ENCODE measurements around the gene ANTXR1.

- TF ChIP-seq HNRNPK (IDR thresholded peaks at IDR 0.05; ENCODE audit: low read depth, low read length, poor library complexity, severe bottlenecking), result no peak
- peak in 2 of 3 experiments; percentile 30 to 31; a peak in 1 of 6 replicates for TF ChIP-seq CTCF (IDR thresholded peaks at IDR 0.05 in 2 of 3, conservative IDR thresholded peaks at IDR 0.05 in 1 of 3; ENCODE audit: insufficient read depth in 2 of 3, low read depth in 1 of 3, low read length in 3 of 3)
- no peak for TF ChIP-seq POLR2A (conservative IDR thresholded peaks at IDR 0.05)
- TF ChIP-seq ELF1 (tag; IDR thresholded peaks at IDR 0.05), result no peak
- TF ChIP-seq ZNF77 (CRISPR knock-in tag; IDR thresholded peaks at IDR 0.05), result no peak
- TF ChIP-seq EZH2 (IDR thresholded peaks at IDR 0.05; ENCODE audit: borderline replicate concordance, low read depth, low read length), result no peak
- no peak for TF ChIP-seq MYBL2 (IDR thresholded peaks at IDR 0.05; ENCODE audit: low read depth)
- no peak for TF ChIP-seq MYBL2 (CRISPR knock-in tag; IDR thresholded peaks at IDR 0.05; ENCODE audit: borderline replicate concordance)
- no peak for TF ChIP-seq FOSL1 (tag; conservative IDR thresholded peaks at IDR 0.05)
- no peak for TF ChIP-seq HCFC1 (IDR thresholded peaks at IDR 0.05; ENCODE audit: low read depth, low read length)
These were observed 147.0 kb downstream of the ANTXR1 start for GRCh38 chr2:69159986-69160385.
